T-helper 17 cell (primary cell): ENCODE measurements around the gene RLF. TPM values are rescaled to one million over a fixed set of nuclear protein-coding genes. Genes with fewer than 3 reads are reported as not detected.
"Not testable (repeated sequence)": the region's sequence is repeated elsewhere in the genome, so short reads cannot be mapped to it uniquely, and the experiment has no call there.

Source experiments
- ATAC-seq: fragments of 150-1000 bp; cut with Tn5 transposase; 2 replicates; pipeline ENCODE4 v1.10.0; 2021; ENCODE audit warnings: mild to moderate bottlenecking, moderate library complexity
- DNase-seq, 3 donors: peaks; one replicate each; pipeline versions ENCODE4 v3.0.0 to v3.0.0-alpha.2; 2020 to 2021
- H3K9me3 ChIP-seq: one replicate; pipeline ENCODE4 v1.7.0; 2013; ENCODE audit warnings: low read length, mild to moderate bottlenecking; ENCODE audit not compliant: control insufficient read depth, poor library complexity, severe bottlenecking
- H3K27ac Mint-ChIP-seq: one replicate; pipeline ENCODE4 v1.8.0; 2022; ENCODE audit warnings: mild to moderate bottlenecking, moderate library complexity, mixed read lengths
- H3K27me3 Mint-ChIP-seq: one replicate; pipeline ENCODE4 v1.8.0; 2022; ENCODE audit warnings: mixed read lengths
- H3K36me3 Mint-ChIP-seq: one replicate; pipeline ENCODE4 v1.8.0; 2022; ENCODE audit warnings: low read depth, mixed read lengths
- H3K4me1 Mint-ChIP-seq: one replicate; pipeline ENCODE4 v1.8.0; 2022; ENCODE audit warnings: mild to moderate bottlenecking, mixed read lengths
- H3K4me3 Mint-ChIP-seq: one replicate; pipeline ENCODE4 v1.8.0; 2022; ENCODE audit warnings: mild to moderate bottlenecking, moderate library complexity, mixed read lengths
- total RNA-seq, 4 donors: library from RNA in 2 of 4; stranded (reverse) in 2 of 4; gene quantifications; one replicate each; pipeline ENCODE4 v1.2.3 and lab custom pipeline; 2022 to 2026

Gene RLF
- total RNA-seq, 2 donors from 2014 or later: 24.7 to 30.7 TPM

- ATAC-seq (peak; percentile 78), DNase-seq (no peak)
- H3K36me3 Mint-ChIP-seq: no peaks in the 10 kb centered on the region
- peaks cover 5% of the 10 kb centered on the region for H3K4me1 Mint-ChIP-seq
- H3K27me3 Mint-ChIP-seq: peaks cover 14% of the 10 kb centered on the region
- no peaks in the 10 kb centered on the region for H3K9me3 ChIP-seq
- no peak overlapping the region for H3K27ac Mint-ChIP-seq
- peak overlapping the region; percentile 45 for H3K4me3 Mint-ChIP-seq
Measured at GRCh38 chr1:40153073-40153770, 8.0 kb upstream of the RLF start.

- no peaks in the 10 kb centered on the region for H3K36me3 Mint-ChIP-seq
- no peak for ATAC-seq
- H3K27ac Mint-ChIP-seq: no peak overlapping the region
- peaks cover 5% of the 10 kb centered on the region for H3K4me1 Mint-ChIP-seq
- H3K4me3 Mint-ChIP-seq: no peak overlapping the region
- H3K9me3 ChIP-seq: no peaks in the 10 kb centered on the region
- no peak for DNase-seq
- peaks cover 5% of the 10 kb centered on the region for H3K27me3 Mint-ChIP-seq
Measured at GRCh38 chr1:40155135-40155534, 6.1 kb upstream of the RLF start.

GRCh38 chr1:40155910-40156309 is 5.3 kb upstream of the RLF start:
- DNase-seq (no peak), ATAC-seq (no peak)
- no peaks in the 10 kb centered on the region for H3K36me3 Mint-ChIP-seq
- no peaks in the 10 kb centered on the region for H3K9me3 ChIP-seq
- no peak overlapping the region for H3K4me3 Mint-ChIP-seq
- H3K27me3 Mint-ChIP-seq: peaks cover 5% of the 10 kb centered on the region
- H3K27ac Mint-ChIP-seq: no peak overlapping the region
- peaks cover 7% of the 10 kb centered on the region for H3K4me1 Mint-ChIP-seq

- ATAC-seq: no peak
- H3K27ac Mint-ChIP-seq: no peak overlapping the region
Measured at GRCh38 chr1:40160806-40161124, 422 bp upstream of the RLF start.

GRCh38 chr1:40161888-40162397 is 756 bp downstream of the RLF start:
- Mint-ChIP-seq H3K36me3 (peaks cover 3% of the 10 kb centered on the region), H3K27me3 (no peaks in the 10 kb centered on the region), H3K4me1 (peaks cover 24% of the 10 kb centered on the region), H3K27ac (no peak overlapping the region), H3K4me3 (no peak overlapping the region)
- ATAC-seq (peak; percentile 10), DNase-seq (no peak)
- H3K9me3 ChIP-seq: no peaks in the 10 kb centered on the region

More at GRCh38 chr1:40160806-40161124, 422 bp upstream of the RLF start:
- no peaks in the 10 kb centered on the region for H3K27me3 Mint-ChIP-seq
- H3K36me3 Mint-ChIP-seq: peaks cover 3% of the 10 kb centered on the region
- DNase-seq: no peak
- no peak overlapping the region for H3K4me3 Mint-ChIP-seq
- H3K4me1 Mint-ChIP-seq: peaks cover 20% of the 10 kb centered on the region
- H3K9me3 ChIP-seq: no peaks in the 10 kb centered on the region

- DNase-seq (no peak), ATAC-seq (no peak)
- Mint-ChIP-seq H3K4me3 (no peak overlapping the region), H3K36me3 (peaks cover 3% of the 10 kb centered on the region), H3K4me1 (peaks cover 29% of the 10 kb centered on the region), H3K27ac (no peak overlapping the region), H3K27me3 (no peaks in the 10 kb centered on the region)
- no peaks in the 10 kb centered on the region for H3K9me3 ChIP-seq
Measured at GRCh38 chr1:40162753-40163441, 1.7 kb downstream of the RLF start.

- ATAC-seq: no peak
- Mint-ChIP-seq H3K27me3 (no peaks in the 10 kb centered on the region), H3K4me1 (peaks cover 22% of the 10 kb centered on the region), H3K27ac (no peak overlapping the region), H3K36me3 (no peaks in the 10 kb centered on the region), H3K4me3 (no peak overlapping the region)
- H3K9me3 ChIP-seq: no peaks in the 10 kb centered on the region
- no peak for DNase-seq
Measured at GRCh38 chr1:40167317-40167716, 6.1 kb downstream of the RLF start.

- Mint-ChIP-seq H3K4me1 (peaks cover 20% of the 10 kb centered on the region), H3K27ac (no peak overlapping the region), H3K27me3 (no peaks in the 10 kb centered on the region), H3K4me3 (no peak overlapping the region), H3K36me3 (no peaks in the 10 kb centered on the region)
- ATAC-seq (no peak), DNase-seq (no peak)
- no peaks in the 10 kb centered on the region for H3K9me3 ChIP-seq
Measured at GRCh38 chr1:40171036-40171435, 9.8 kb downstream of the RLF start.

GRCh38 chr1:40174788-40175187 is 13.6 kb downstream of the RLF start:
- Mint-ChIP-seq H3K4me1 (peaks cover 27% of the 10 kb centered on the region), H3K36me3 (peaks cover 2% of the 10 kb centered on the region), H3K27me3 (no peaks in the 10 kb centered on the region), H3K27ac (no peak overlapping the region), H3K4me3 (no peak overlapping the region)
- no peaks in the 10 kb centered on the region for H3K9me3 ChIP-seq
- ATAC-seq (no peak), DNase-seq (no peak)

- DNase-seq, H3K36me3 Mint-ChIP-seq, H3K4me3 Mint-ChIP-seq, H3K27ac Mint-ChIP-seq, H3K27me3 Mint-ChIP-seq, ATAC-seq, H3K9me3 ChIP-seq: not testable (repeated sequence)
- peaks cover 37% of the 10 kb centered on the region for H3K4me1 Mint-ChIP-seq
Measured at GRCh38 chr1:40176989-40177388, 15.8 kb downstream of the RLF start.

GRCh38 chr1:40178200-40178599 is 17.0 kb downstream of the RLF start:
- Mint-ChIP-seq H3K4me1 (peaks cover 41% of the 10 kb centered on the region), H3K36me3 (peaks cover 2% of the 10 kb centered on the region), H3K27ac (no peak overlapping the region), H3K4me3 (no peak overlapping the region), H3K27me3 (no peaks in the 10 kb centered on the region)
- no peaks in the 10 kb centered on the region for H3K9me3 ChIP-seq
- ATAC-seq: no peak
- DNase-seq: no peak

- peak overlapping the region; percentile 5 for H3K4me3 Mint-ChIP-seq
- no peaks in the 10 kb centered on the region for H3K9me3 ChIP-seq
- H3K36me3 Mint-ChIP-seq: peaks cover 2% of the 10 kb centered on the region
- ATAC-seq (no peak), DNase-seq (no peak)
- peaks cover 48% of the 10 kb centered on the region for H3K4me1 Mint-ChIP-seq
- no peaks in the 10 kb centered on the region for H3K27me3 Mint-ChIP-seq
- H3K27ac Mint-ChIP-seq: no peak overlapping the region
Measured at GRCh38 chr1:40179496-40180089, 18.4 kb downstream of the RLF start.

- ATAC-seq (no peak), DNase-seq (no peak)
- Mint-ChIP-seq H3K27ac (peak overlapping the region; percentile 47), H3K36me3 (peaks cover 1% of the 10 kb centered on the region), H3K4me1 (peaks cover 46% of the 10 kb centered on the region), H3K4me3 (no peak overlapping the region), H3K27me3 (no peaks in the 10 kb centered on the region)
- no peaks in the 10 kb centered on the region for H3K9me3 ChIP-seq
Measured at GRCh38 chr1:40183055-40183710, 22.0 kb downstream of the RLF start.
